AG09319 (cell line): ENCODE results near the gene LRRFIP1.

Source experiments
- DNase-seq: peaks from one replicate; pipeline ENCODE4 v3.0.0-alpha.2; 2010; ENCODE audit warnings: low read depth; ENCODE audit errors: extremely low read depth
- CTCF ChIP-seq: IDR thresholded peaks from 2 replicates; pipeline ENCODE4 v1.5.1; 2011; ENCODE audit warnings: low read depth, mild to moderate bottlenecking, inconsistent platforms, low read length, moderate library complexity

LRRFIP1 gene

GRCh38 chr2:237712477-237713377 lies 85.3 kb downstream of the LRRFIP1 start:
- no peak for TF ChIP-seq CTCF
- no peak for DNase-seq

GRCh38 chr2:237714690-237715458 lies 87.5 kb downstream of the LRRFIP1 start:
- no peak for TF ChIP-seq CTCF
- no peak for DNase-seq

GRCh38 chr2:237715459-237715947 lies 88.1 kb downstream of the LRRFIP1 start:
- TF ChIP-seq CTCF, result no peak
- DNase-seq, result no peak

GRCh38 chr2:237716011-237716410 lies 88.6 kb downstream of the LRRFIP1 start:
- no peak for TF ChIP-seq CTCF
- DNase-seq, result no peak

GRCh38 chr2:237717366-237718276 lies 90.2 kb downstream of the LRRFIP1 start:
- DNase-seq, result no peak
- no peak for TF ChIP-seq CTCF

- TF ChIP-seq CTCF, result no peak
- DNase-seq, result no peak
Observed at GRCh38 chr2:237718277-237718634, 90.9 kb downstream of the LRRFIP1 start.
